OCI-LY7 (cell line): ENCODE data around the gene ASXL2. TPM values are rescaled to one million over a fixed set of nuclear protein-coding genes. Genes with fewer than 3 reads are reported as not detected.
"Not testable (repeated sequence)": the region's sequence is repeated elsewhere in the genome, so short reads cannot be mapped to it uniquely, and the experiment has no call there.

Source experiments
- BruUV-seq: library from RNA; stranded (reverse); fragments of 400-500 nt; replicated peaks from 2 replicates; lab custom pipeline; 2021; lab: Mats Ljungman, UMichigan
- CTCF ChIA-PET: fragments of 300-600 bp; sonication (Branson Sonifier 250); formaldehyde crosslinking; loops from one replicate; lab custom pipeline; 2022; ENCODE audit warnings: antibody characterized with exemption; ENCODE audit not compliant: unreplicated experiment; lab: Charles Lee
- POLR2A ChIA-PET: fragments of 300-600 bp; sonication (Branson Sonifier 250); formaldehyde crosslinking; loops from one replicate; lab custom pipeline; 2022; ENCODE audit warnings: antibody characterized with exemption; lab: Charles Lee
- DNase-seq: peaks from one replicate; pipeline ENCODE4 v3.0.0-alpha.2; 2015; ENCODE audit warnings: low spot score
- H2AFZ ChIP-seq: fragments of 200-600 bp; sonication (generic), shearing (Covaris generic); 2 replicates; pipeline ENCODE4 v1.6.1; 2014; ENCODE audit warnings: mild to moderate bottlenecking, antibody characterized with exemption, low read length, moderate library complexity
- H3K27ac ChIP-seq: fragments of 200-600 bp; sonication (generic); 2 replicates; pipeline ENCODE4 v1.5.1; 2014; ENCODE audit warnings: mixed run types, low read depth, mild to moderate bottlenecking, moderate library complexity, low read length, inconsistent platforms; ENCODE audit not compliant: poor library complexity, severe bottlenecking
- H3K36me3 ChIP-seq: fragments of 200-600 bp; sonication (generic); 2 replicates; pipeline ENCODE4 v1.6.1; 2014; ENCODE audit warnings: mild to moderate bottlenecking, antibody characterized with exemption, low read length, moderate library complexity, mixed read lengths; ENCODE audit not compliant: insufficient read depth
- H3K4me1 ChIP-seq: fragments of 200-600 bp; sonication (generic); 2 replicates; pipeline ENCODE4 v1.5.1; 2014; ENCODE audit warnings: mild to moderate bottlenecking, low read length; ENCODE audit not compliant: insufficient read depth, poor library complexity, severe bottlenecking
- H3K4me2 ChIP-seq: fragments of 200-600 bp; sonication (generic); 2 replicates; pipeline ENCODE4 v1.6.1; 2014; ENCODE audit warnings: mild to moderate bottlenecking, low read length
- H3K4me3 ChIP-seq: fragments of 200-600 bp; sonication (generic); 2 replicates; pipeline ENCODE4 v1.5.1; 2014; ENCODE audit warnings: mild to moderate bottlenecking, low read depth, low read length; ENCODE audit not compliant: poor library complexity, severe bottlenecking
- H3K79me2 ChIP-seq: fragments of 200-600 bp; sonication (generic); 2 replicates; pipeline ENCODE4 v1.6.1; 2016; ENCODE audit warnings: low read depth, mild to moderate bottlenecking, low read length, moderate library complexity, mixed read lengths; ENCODE audit not compliant: insufficient read depth
- H3K9me2 ChIP-seq: fragments of 200-600 bp; sonication (generic); 2 replicates; pipeline ENCODE4 v1.6.1; 2016; ENCODE audit warnings: mild to moderate bottlenecking, low read length, mixed read lengths; ENCODE audit not compliant: insufficient read depth
- H3K9me3 ChIP-seq: fragments of 200-600 bp; sonication (generic); 2 replicates; pipeline ENCODE4 v1.6.1; 2014; ENCODE audit warnings: mild to moderate bottlenecking, mixed run types, low read length, mixed read lengths
- H4K20me1 ChIP-seq: fragments of 200-600 bp; sonication (generic); 2 replicates; pipeline ENCODE4 v1.6.1; 2014; ENCODE audit warnings: mild to moderate bottlenecking, antibody characterized with exemption, low read length, moderate library complexity, mixed read lengths; ENCODE audit not compliant: insufficient read depth
- CTCF ChIP-seq: fragments of 200-600 bp; sonication (generic); conservative IDR thresholded peaks from 2 replicates; pipeline ENCODE4 v1.5.1; 2014; ENCODE audit warnings: mild to moderate bottlenecking, antibody characterized with exemption, low read length, moderate library complexity, mixed read lengths
- EZH2phosphoT487 ChIP-seq: fragments of 200-600 bp; sonication (generic); IDR thresholded peaks from 2 replicates; pipeline ENCODE4 v1.6.1; 2018; ENCODE audit warnings: low read depth, borderline replicate concordance, mild to moderate bottlenecking, mixed run types, antibody characterized with exemption, low read length, moderate library complexity, mixed read lengths
- intact Hi-C: fragments of 100-400 bp; cut with micrococcal nuclease; formaldehyde crosslinking; loops from one replicate; pipeline ENCODE4 v1.10.0; 2022; ENCODE audit not compliant: unreplicated experiment
- total RNA-seq, 2 experiments: library from RNA; depleted of rRNA in 1 of 2; stranded (reverse); fragments of >200 nt in 1 of 2; shearing (Covaris generic) in 1 of 2; gene quantifications; 2 replicates each; pipeline ENCODE4 v1.2.3, GENCODE V29; 2014 to 2022

ASXL2 gene
- total RNA-seq, 2 experiments from 2014 or later, result 12.4 to 31.8 TPM

GRCh38 chr2:25853038-25853638, 25.1 kb downstream of the ASXL2 start:
- peak; percentile 12 for DNase-seq
- no peak overlapping the region for H3K4me2 ChIP-seq
- BruUV-seq, result no TSS peak
- no peak overlapping the region for H3K27ac ChIP-seq
- peaks cover 26% of the 10 kb centered on the region for H4K20me1 ChIP-seq
- H3K79me2 ChIP-seq, result peaks cover 46% of the 10 kb centered on the region
- no peak overlapping the region for H3K4me3 ChIP-seq
- H3K36me3 ChIP-seq, result peaks cover 8% of the 10 kb centered on the region; the same call in 1 of the 2 replicates
- H3K4me1 ChIP-seq, result peaks cover 19% of the 10 kb centered on the region
- ChIA-PET CTCF (interaction anchor here (0.9 to 1.6 kb wide), 2 partner anchors 23 to 26 kb away, joined by 3 to 6 read pairs; partner anchors contain the start of gene ASXL2), POLR2A (interaction anchor here (0.6 to 3.1 kb wide), 8 partner anchors 9 to 866 kb away, joined by 3 to 15 read pairs (median 4); partner anchors contain the start of gene ASXL2)
- no peak for TF ChIP-seq EZH2phosphoT487
- no peaks in the 10 kb centered on the region for H3K9me2 ChIP-seq
- H2AFZ ChIP-seq, result no peak overlapping the region
- intact Hi-C loops, result loop anchor here (5.0 kb wide), 1 partner anchor 94 kb away; no protein-coding TSS in a partner anchor
- H3K9me3 ChIP-seq, result no peaks in the 10 kb centered on the region

GRCh38 chr2:25851740-25852503, 26.4 kb downstream of the ASXL2 start:
- Histone ChIP-seq H2AFZ (no peak overlapping the region), H3K4me1 (peaks cover 19% of the 10 kb centered on the region), H4K20me1 (peaks cover 26% of the 10 kb centered on the region), H3K27ac (peak overlapping the region; percentile 11), H3K4me3 (no peak overlapping the region), H3K79me2 (peaks cover 47% of the 10 kb centered on the region), H3K9me3 (peaks cover 3% of the 10 kb centered on the region; the same call in 1 of the 2 replicates), H3K36me3 (peaks cover 16% of the 10 kb centered on the region), H3K4me2 (peak overlapping the region; percentile 62), H3K9me2 (no peaks in the 10 kb centered on the region)
- no TSS peak for BruUV-seq
- peak; percentile 90 for TF ChIP-seq CTCF
- TF ChIP-seq EZH2phosphoT487, result no peak
- ChIA-PET POLR2A (interaction anchor here (0.6 to 1.8 kb wide), 5 partner anchors 10 to 1501 kb away, joined by 3 to 6 read pairs (median 3); no protein-coding TSS in a partner anchor), CTCF (interaction anchor here (1.0 to 1.1 kb wide), 2 partner anchors 26 to 99 kb away, joined by 3 read pairs; partner anchors contain the start of gene ASXL2)
- intact Hi-C loops, result loop anchor here (1.0 to 5.0 kb wide), 2 partner anchors 95 to 293 kb away; no protein-coding TSS in a partner anchor
- peak; percentile 78 for DNase-seq

DNA sequence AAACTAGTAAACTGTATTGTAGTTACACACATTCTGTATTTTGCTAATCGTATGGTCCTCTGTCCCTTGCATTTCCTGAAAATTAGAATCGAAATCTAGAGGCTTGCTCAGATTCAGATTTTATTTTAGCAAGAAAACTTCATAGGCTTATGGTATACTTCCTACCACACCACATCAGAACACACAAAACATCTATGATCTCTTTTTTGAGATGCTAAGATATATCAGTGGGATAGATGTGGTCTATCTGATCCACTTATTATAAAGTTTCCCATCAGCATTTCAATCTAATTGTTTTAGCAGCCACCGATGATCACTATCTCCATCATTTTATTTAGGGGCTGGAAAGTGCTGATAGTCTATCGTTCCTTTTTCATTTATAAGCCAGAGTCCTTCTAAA, 27.9 kb downstream of the ASXL2 start:
- CTCF ChIA-PET, H3K9me2 ChIP-seq, H3K4me3 ChIP-seq, POLR2A ChIA-PET, DNase-seq, H3K9me3 ChIP-seq, H2AFZ ChIP-seq, H3K4me2 ChIP-seq, BruUV-seq, H3K27ac ChIP-seq: not testable (repeated sequence)
- intact Hi-C loops, result loop anchor here (5.0 kb wide), 1 partner anchor 97 kb away; no protein-coding TSS in a partner anchor
- H4K20me1 ChIP-seq, result peaks cover 26% of the 10 kb centered on the region
- H3K4me1 ChIP-seq, result peaks cover 19% of the 10 kb centered on the region
- H3K36me3 ChIP-seq, result peaks cover 15% of the 10 kb centered on the region
- H3K79me2 ChIP-seq, result peaks cover 46% of the 10 kb centered on the region

- H3K4me2 ChIP-seq, H3K9me3 ChIP-seq, BruUV-seq, H2AFZ ChIP-seq, H3K4me3 ChIP-seq, H3K9me2 ChIP-seq, CTCF ChIA-PET, DNase-seq, intact Hi-C loops, H3K27ac ChIP-seq: not testable (repeated sequence)
- H3K79me2 ChIP-seq, result peaks cover 46% of the 10 kb centered on the region
- POLR2A ChIA-PET, result interaction anchor here (0.7 to 0.9 kb wide), 2 partner anchors 17 to 144 kb away, joined by 4 read pairs; no protein-coding TSS in a partner anchor
- peaks cover 19% of the 10 kb centered on the region for H3K4me1 ChIP-seq
- peaks cover 19% of the 10 kb centered on the region for H4K20me1 ChIP-seq
- H3K36me3 ChIP-seq, result peaks cover 25% of the 10 kb centered on the region
Measured at GRCh38 chr2:25849350-25849749, 28.9 kb downstream of the ASXL2 start.
